ENCODE data around the gene SPAG8.

Gene SPAG8

GRCh38 chr9:35806101-35806500, 6.0 kb downstream of the SPAG8 start:
- no peak for DNase-seq

- DNase-seq = no peak
Measured at GRCh38 chr9:35801328-35802128, 10.5 kb downstream of the SPAG8 start.

DNA sequence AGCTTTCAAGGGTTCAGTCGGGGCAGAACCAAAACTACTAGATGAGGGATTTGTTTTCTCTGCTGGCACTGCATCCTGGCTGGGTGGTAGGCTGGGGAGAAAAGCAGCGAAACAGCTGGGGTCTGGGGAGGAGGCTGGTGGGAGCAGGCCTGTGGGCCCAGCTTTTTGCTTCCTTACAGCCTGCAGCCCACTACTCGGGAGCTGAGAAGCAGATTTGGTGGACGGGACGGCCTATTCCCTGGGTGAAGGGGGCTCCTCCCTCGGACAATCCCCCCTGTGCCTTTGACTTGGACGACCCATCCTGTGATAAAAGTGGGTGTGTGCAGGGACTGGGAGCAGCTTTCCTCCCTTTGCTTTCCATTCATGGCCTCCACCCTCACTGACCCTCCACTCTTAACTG, 11.5 kb downstream of the SPAG8 start:
- DNase-seq = no peak

DNA sequence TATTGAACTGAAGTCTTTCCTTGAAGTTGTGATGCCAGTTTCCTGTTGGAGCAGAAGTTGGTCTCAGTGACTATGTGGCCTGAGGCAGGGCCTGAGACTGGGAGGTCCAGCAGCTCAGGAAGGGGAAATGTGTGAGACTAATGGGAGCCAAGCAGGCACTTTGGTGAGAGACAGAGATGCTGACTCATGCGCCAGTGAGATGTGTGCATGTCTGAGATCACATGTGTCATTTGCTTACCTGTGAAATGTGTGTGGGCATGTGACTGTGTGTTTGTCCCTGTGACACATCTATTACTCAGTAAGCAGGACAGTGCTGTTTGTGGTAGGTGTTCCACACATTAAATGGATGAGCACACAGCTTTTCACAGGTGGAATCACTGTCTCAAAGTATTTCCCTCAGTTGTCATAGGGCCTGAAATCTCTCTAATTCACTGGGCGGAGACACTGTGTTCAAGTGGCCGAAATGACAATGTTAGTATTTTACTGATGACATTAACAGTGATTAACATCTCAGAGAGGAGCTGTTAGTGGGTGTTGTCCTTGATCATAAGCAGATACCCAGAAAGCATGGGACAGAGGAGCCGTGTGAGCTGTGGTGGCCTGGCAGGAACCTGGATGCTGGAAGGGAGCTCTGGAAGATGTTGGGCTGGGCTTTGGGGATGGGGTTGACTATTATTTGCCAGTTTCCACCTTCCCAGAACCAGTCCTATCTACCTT, 13.2 kb downstream of the SPAG8 start:
- no peak for DNase-seq

DNA sequence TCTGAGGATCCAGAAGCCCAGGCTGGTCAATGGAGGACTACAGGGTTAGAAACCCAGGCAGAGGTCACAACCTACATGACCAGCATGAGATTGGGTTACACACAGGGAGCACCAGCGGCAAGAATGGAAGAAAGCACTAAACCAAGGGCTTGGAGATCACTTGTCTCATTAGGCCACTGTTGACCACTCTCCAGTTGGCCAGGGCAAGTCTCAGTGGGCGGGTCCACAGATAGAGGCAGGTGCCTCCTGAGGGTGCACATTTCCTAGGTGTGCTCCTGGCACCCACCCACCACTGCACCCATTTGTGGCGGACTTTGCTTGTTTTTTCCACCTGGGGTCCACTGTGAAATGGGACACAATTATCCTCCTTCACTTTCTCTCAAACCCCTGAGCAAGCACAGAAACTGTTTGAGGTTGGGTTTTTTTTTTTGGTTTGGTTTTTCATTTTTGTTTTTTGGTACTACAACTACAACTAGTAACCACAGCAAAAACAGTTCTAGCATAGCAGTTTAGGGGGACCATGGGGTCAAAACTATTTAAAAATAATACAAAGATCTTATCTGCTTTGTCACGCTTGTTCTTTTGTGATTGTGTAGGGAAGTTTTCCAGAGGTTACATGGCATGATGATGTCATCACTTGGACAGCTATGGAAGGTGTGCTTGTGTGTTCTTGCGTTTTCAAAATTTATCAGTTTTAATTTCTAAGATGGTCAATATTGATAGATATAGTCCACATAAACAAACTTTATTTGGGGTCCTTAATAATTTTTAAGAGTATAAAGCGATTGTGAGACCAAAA, 14.6 kb downstream of the SPAG8 start:
- DNase-seq = no peak

DNA sequence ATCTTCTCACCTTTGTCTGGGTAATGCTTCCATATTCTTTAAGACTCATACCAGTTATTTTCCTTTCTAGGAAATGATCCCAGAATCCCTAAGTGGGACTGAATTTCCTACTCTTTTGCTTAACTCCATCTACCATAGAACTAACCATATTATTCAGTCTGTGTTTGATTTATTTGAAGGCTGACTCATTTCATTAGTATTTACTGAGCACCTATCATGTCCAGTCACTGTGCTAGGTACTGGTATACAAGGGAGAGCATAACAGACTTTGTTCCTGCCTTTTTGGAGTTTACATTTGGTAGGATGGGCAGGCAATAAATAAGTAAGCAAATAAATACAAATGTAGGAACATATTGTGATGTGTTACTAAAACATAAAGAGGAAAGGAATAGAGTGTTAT, 16.4 kb downstream of the SPAG8 start:
- no peak for DNase-seq

DNA sequence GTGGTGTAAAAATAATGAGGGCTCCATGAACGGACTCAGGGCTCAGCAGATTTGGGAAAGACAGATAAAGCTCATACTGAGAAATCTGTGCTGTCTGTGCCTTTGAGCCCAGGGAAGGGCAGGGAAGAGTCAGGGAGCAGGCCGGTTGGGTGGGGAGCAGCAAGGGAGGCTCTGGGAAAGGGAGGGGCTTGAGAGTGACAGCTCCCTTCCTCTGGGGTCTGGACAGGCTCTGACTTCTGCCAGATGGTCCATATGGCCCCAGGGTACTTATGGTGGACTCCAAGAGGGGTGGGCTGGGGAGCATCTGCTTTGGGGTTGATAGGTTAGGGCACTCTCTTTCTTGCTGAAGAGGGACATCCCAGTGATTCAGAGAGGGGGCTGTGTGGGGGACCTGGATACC, 18.6 kb downstream of the SPAG8 start:
- DNase-seq = no peak

GRCh38 chr9:35792826-35793225, 19.2 kb downstream of the SPAG8 start:
- DNase-seq = no peak

GRCh38 chr9:35792024-35792813, 19.8 kb downstream of the SPAG8 start:
- no peak for DNase-seq

GRCh38 chr9:35791297-35791921, 20.7 kb downstream of the SPAG8 start, which contains the start of gene NPR2:
TSS of gene NPR2 (plus strand) at chr9:35791591. CDS start at chr9:35792409, 818 bp downstream.
- no peak for DNase-seq

GRCh38 chr9:35790385-35791296, 21.4 kb downstream of the SPAG8 start:
- DNase-seq = peak; percentile 77

DNA sequence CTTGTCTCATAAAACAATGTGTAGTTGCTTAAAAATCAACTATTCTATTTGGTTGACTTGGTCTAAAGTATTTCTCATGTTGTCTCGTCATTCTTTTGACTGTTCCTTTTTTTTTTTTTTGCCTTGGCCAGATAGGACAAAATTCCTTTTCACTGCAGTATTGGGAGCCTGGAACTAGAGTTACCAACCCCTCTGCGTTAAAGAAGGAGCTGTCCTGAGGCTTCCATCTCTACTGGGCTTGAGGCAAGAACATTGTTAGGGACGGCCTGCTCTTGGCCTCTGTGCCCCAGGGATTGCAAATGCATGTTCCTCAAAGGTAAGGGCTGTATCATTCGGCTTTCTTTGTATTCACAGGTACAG, 22.1 kb downstream of the SPAG8 start:
- no peak for DNase-seq

DNA sequence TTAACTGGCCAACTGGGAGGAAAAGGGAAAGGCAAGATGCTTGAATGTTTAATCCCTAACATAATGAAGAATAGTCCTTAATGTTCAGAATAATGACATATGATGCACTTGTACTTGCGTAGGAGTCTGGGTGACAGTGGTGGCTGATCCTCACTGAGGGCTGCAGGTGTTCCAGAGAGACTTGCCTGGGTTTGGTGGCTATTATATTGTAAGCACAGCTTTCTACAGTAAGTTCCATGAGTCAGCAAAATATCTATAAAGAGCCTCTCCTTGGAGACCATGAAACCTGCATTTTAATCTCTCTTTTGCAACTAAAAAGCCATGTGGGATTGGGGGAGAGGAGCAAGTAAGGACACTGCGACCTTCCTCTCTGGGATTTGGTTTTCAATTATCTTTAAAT, 22.5 kb downstream of the SPAG8 start:
- no peak for DNase-seq

GRCh38 chr9:35783418-35783817, 28.6 kb downstream of the SPAG8 start:
- DNase-seq = no peak

DNA sequence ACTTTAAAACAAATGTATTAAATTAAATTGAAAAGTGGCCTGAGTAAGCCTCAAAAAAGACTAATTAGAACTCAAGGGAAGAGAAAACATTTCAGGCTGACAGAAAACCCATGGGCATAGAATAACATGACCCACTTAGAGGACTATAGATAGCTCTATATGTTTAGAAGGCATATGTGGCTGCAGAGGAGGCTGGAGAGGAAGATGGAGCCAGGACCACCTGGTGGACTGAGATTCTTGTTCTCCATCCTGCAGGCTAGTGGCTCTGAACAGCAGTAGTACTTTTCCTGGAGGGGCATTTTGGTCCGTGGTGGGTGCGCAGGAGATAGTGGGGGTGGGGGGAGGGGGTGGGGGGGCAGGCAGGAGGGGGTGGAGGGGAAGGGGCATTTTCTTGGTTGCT, 31.0 kb downstream of the SPAG8 start:
- DNase-seq = no peak

DNA sequence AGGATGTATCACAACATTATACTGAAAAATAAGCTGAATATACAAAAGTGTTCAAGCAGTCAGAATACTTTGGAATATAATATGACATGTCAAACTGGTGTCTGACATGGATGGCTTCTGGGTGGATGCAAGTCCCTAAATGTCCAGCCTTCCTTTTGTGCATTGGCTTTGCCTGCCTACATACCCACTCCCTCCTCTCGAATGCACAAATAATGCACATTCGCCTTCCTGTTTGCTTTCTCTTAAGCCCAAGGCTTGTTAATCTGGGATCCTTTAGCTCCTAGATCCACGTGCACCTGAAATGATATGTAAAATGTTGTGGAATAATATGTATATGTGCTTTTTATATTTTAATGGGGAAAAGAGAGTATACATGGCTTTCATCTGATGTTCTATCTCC, 33.6 kb downstream of the SPAG8 start:
- no peak for DNase-seq

DNA sequence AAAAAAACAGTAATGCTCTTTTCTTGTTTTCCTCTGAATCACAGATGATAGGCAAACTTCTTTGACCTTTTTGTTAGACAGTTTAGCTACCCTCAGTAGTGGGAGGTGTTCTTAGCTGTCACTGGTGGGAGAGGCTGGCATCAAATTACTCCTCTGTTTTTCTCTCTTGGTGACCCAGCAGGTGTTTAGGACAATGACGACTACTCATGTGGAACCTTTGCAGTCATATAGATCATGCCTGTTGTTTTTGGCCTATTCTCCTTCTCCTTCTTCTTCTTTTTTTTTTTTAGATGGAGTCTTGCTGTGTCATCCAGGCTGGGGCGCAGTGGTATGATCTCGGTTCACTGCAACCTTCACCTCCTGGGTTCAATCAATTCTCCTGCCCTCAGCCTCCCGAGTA, 36.0 kb downstream of the SPAG8 start:
- DNase-seq = no peak

- DNase-seq = no peak
Measured at GRCh38 chr9:35774907-35775635, 37.0 kb downstream of the SPAG8 start.

- no peak for DNase-seq
Measured at GRCh38 chr9:35771943-35772342, 40.1 kb downstream of the SPAG8 start.

GRCh38 chr9:35771534-35771933, 40.5 kb downstream of the SPAG8 start:
- no peak for DNase-seq

DNA sequence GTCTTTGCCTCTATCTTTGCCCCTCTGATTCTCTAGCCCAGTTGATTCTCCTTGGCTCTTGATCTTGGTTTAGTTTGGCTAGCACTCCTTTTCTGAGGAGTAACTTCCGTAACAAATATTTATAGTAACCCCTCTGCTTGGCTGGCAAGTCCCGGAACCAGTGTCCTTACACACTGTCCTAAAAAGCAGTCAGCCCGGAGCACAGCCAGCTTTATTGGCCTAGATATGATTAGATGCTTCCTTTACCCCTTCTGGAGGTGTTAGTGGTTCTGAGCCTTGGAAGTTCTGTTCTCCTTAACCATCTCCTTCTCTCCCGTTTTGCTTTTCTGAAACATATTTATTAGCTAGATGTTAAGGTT, 41.0 kb downstream of the SPAG8 start:
- no peak for DNase-seq

All from CD4-positive, alpha-beta T cell treated with Interleukin-17A for 1 hour (primary cell).